Left lobe of liver (tissue), 2 donors: Measurements from ENCODE around the gene MOB2. TPM values are rescaled to one million over a fixed set of nuclear protein-coding genes. Genes with fewer than 3 reads are reported as not detected.

Experiments
- ATAC-seq: fragments of 200-7000 bp; cut with Tn5 transposase; one replicate; pipeline ENCODE4 v1.9.1; 2020; ENCODE audit warnings: mild to moderate bottlenecking, moderate library complexity
- DNase-seq: peaks from one replicate; pipeline ENCODE4 v3.0.0-alpha.2; 2020; ENCODE audit warnings: low spot score
- total RNA-seq: library from RNA; stranded (reverse); gene quantifications from one replicate; pipeline ENCODE4 v1.2.1, GENCODE V29; 2021
- donor health status: DM: no; HTN: no; CAD: no; lungs with moderate emphysema.
- donor health status: DM: no; HTN: yes; CAD: no.

MOB2 gene
- total RNA-seq, 1 donor from 2014 or later, result 12.6 TPM

DNA sequence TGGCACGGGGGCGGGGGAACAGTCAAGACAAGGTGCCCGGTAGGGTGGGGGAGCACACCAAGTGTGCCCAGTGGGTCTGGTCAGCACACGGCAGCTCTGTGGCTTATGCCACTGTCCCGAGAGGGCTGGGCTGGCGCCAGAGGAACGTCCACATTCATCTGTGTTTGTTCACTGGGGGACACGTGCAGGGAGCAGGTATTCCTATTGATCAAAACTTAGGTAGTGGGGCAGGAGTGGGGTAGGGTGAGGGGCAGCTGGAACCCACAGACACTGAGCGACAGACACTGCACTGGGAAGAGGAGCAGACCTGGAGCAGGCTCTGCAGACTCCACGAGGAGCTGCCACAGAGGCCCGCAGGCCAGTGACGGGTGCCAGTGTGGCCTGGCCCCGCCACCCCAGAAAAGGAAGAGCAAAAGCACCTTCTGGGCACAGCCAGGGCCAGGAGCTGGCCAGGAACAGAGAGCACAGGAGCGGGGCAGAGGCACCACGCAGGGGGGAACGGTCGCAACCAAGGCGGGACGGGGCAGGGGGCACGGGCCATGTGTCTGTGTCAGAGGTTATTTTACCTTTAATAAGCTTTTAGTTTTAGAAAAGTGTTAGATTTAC lies 2.1 kb upstream of the MOB2 start:
- ATAC-seq, result peak; percentile 27
- DNase-seq, result no peak

GRCh38 chr11:1487851-1488574 lies 1.4 kb upstream of the MOB2 start:
- DNase-seq, result no peak
- no peak for ATAC-seq

DNA sequence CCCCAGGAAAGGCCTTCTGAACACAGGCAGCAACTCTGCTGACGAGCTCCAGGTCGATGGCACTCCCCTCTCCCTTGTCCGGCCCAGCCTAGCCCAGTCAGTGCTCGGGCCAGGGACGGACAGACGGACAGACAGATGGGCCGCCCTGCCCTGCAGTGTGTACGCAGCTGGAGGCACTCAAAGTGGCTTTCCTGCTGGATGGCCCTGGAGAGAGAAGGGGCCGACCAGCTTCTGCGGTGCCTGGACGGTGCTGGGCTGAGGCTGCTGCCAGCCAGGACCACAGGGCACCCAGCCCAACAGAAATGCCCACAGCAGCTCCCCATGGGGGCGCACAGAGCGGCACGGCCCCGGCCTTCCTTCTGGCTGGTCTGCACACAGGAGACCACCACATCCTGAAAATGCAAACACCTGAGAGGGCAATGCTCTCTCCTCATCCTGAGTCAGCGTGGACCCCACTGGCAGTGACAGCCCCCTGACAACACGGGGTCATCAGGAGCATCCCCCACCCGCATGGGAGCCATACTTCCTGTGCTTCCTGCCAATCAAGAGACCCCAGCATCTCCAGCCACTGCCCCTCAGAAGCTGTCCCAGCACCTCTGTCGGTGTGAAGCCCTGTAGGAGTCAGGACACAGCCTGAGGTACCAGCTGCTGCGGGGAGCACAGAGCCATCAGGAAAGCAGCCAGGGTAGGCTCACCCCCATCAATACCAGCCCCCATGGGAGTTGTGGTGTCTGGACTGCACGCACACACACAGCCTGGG lies 692 bp upstream of the MOB2 start:
- ATAC-seq (no peak), DNase-seq (no peak)

DNA sequence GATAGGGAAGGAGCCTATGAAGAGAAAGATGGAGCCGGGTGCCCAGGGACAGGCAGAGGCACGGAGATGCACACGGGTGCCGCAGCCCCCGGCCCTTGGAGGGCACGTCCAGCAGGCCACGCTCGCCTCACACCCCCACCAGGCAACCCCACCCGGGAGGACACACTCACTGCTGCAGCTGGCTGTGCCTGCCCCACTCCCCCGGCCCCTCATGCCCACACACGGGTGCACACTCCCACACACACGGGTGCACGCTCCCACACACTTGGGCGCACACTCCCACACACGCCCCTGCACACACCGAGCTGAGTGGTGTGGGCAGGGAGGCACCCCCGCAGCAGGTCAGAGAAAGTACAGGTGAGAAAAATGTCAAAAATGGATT lies 1.1 kb downstream of the MOB2 start:
- no peak for DNase-seq
- ATAC-seq, result no peak

- no peak for ATAC-seq
- no peak for DNase-seq
These were observed 1.7 kb downstream of the MOB2 start for GRCh38 chr11:1484695-1485503.

DNA sequence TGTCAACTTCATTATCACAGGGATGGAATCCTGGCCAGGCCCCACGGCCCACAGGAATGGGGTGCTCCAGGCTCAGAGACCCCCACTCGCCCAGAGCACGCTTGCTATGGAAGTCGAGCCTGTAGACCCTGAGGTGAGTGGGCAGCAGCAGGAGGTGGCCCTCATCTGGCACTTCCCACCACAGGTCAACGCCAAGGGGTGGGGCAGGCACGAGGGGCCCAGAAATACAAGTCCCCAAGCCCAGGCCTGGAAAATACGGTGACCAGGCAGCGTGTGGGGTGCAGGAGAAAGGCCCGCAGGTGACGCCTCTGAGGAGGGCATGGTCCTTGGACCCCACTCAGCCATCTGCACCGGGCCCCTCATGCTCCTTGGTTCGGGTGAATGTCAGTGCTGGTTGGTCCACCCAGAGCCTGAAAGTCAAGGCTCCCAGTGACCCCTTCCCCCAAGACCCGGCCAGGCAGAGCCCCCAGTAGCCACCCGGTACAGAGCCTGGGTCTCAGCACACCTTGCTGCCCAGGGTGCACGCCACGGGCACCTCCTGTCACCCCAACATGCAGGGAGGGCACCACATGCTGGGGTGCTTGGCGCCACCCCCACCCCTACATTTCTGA lies 2.4 kb downstream of the MOB2 start:
- no peak for DNase-seq
- no peak for ATAC-seq

DNA sequence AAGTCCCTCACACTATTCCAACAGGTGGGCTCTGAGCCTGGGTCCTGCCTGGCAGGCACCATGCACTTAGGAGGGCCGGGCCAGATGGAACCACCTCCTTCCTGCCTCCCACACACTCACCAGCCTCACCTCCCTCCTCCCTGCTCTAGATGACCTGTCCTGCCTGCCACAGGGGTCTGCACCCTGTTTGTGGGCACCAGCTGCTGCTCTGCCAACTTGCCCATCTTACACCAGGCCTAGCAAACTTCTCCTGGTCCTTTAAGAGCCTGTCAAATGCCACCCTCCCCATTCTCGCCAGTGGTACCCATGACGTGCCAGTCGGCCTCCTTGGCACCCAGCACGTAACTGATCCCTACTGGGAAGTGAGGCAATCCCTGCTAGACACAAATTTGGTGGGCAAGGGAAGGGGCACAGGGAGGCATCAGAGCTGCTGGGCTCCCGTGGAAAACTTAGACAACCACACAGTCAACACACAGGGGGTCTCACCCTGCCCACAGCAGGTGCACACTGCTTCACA lies 3.1 kb downstream of the MOB2 start:
- DNase-seq, result no peak
- no peak for ATAC-seq

- DNase-seq (no peak), ATAC-seq (no peak)
These were observed 3.8 kb downstream of the MOB2 start for GRCh38 chr11:1482581-1483444.

GRCh38 chr11:1481861-1482441 lies 4.6 kb downstream of the MOB2 start:
- ATAC-seq, result no peak
- no peak for DNase-seq

DNA sequence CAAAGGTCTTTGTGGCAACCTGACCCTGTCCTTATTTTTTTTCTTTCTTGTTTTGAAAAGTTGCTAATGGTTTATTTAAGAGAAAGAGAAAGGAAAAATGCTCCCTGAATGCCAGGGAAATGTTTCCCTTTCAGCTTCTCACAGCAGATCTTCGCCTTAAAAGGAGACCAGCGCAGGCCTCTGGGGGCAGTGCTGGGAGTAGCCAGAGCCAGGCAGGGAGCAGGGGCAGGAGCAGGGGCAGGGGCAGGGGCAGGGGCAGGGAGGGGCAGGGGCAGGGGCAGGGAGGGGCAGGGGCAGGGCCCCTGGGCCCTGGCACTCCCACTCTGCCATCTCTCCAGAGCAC lies 5.1 kb downstream of the MOB2 start:
- no peak for ATAC-seq
- DNase-seq, result no peak

GRCh38 chr11:1480555-1481482 lies 5.8 kb downstream of the MOB2 start:
- DNase-seq, result no peak

GRCh38 chr11:1480191-1480554 lies 6.4 kb downstream of the MOB2 start:
- ATAC-seq (no peak), DNase-seq (no peak)

More at GRCh38 chr11:1480555-1481482, 5.8 kb downstream of the MOB2 start:
- no peak for ATAC-seq

DNA sequence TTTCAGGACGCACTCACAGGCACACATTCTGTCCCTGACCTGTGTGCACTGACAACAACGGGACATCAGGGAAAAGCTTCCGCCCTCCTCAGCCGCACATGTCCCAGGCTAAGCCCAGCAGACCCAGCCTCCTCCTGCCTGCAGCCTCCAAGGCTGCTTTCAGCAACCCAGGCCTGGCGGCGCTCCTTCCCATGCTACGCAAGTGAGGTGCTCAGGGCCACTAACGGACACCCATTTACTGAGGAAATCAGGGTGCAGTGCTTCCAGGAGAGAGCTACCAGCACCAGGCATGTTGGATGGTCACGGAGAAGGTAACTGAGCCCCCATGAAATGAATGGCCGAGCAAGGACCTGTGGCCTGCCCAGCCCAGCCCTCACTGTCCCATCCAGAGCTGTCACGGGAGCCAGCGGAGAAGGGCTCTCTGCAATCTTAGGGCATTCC lies 6.9 kb downstream of the MOB2 start:
- ATAC-seq (no peak), DNase-seq (no peak)

GRCh38 chr11:1479006-1479677 lies 7.4 kb downstream of the MOB2 start:
- no peak for DNase-seq
- ATAC-seq, result peak; percentile 10

DNA sequence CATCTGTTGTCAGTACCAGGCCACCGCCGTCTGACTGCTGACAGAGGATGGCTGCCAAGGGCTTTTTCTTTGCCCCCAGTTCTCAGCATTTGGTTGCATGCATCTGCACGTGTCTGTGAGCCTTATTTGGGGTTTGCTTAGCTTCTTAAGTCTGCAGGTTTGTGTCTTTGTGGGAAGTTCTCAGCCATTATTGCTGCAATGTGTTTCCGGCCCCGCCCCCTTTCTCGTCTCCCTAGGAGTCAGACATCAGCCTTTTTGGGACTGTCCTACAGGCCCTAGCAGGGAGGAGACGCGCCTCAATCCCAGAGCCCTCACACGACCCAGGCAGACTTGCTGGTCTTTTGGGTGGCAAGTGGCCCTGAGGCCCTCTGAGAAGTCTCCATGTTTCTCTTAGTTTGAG lies 8.0 kb downstream of the MOB2 start:
- ATAC-seq (no peak), DNase-seq (no peak)

- DNase-seq (no peak), ATAC-seq (no peak)
These were observed 8.6 kb downstream of the MOB2 start for GRCh38 chr11:1478011-1478410.

GRCh38 chr11:1476940-1477736 lies 9.4 kb downstream of the MOB2 start:
- DNase-seq, result no peak

More at GRCh38 chr11:1476940-1477736, 9.4 kb downstream of the MOB2 start:
- no peak for ATAC-seq
